HepG2 (cell line): ENCODE data around the gene NPHS1. TPM values are rescaled to one million over a fixed set of nuclear protein-coding genes. Genes with fewer than 3 reads are reported as not detected.

ENCODE experiments used
- ATAC-seq: fragments of 200-7000 bp; cut with Tn5 transposase; 3 replicates; pipeline ENCODE4 v1.9.1; 2020; ENCODE audit warnings: mild to moderate bottlenecking, moderate library complexity
- BruUV-seq: library from RNA; stranded (reverse); fragments of 400-500 nt; replicated peaks from 2 replicates; lab custom pipeline; 2021; lab: Mats Ljungman, UMichigan
- CTCF ChIA-PET: fragments of 300-600 bp; formaldehyde crosslinking; extraction: SDS; loops from one replicate; lab custom pipeline; 2021; ENCODE audit warnings: low total read pairs, inconsistent platforms, low intra/inter-chr PET ratio; lab: Yijun Ruan, JAX
- POLR2A ChIA-PET: fragments of 350-600 bp; sonication (Branson Sonifier 250); formaldehyde crosslinking; loops from one replicate; lab custom pipeline; 2020; ENCODE audit warnings: antibody characterized with exemption, inconsistent platforms; lab: Yijun Ruan, JAX
- DNase-seq: peaks from one replicate; pipeline ENCODE4 v3.0.0-alpha.2; 2015; ENCODE audit warnings: low spot score
- FAIRE-seq: peaks from 3 replicates; lab custom pipeline; 2011; peaks lifted over from hg19 to GRCh38; lab: Jason Lieb, UNC
- H2AFZ ChIP-seq: one replicate; pipeline ENCODE4 v1.6.1; 2011; ENCODE audit warnings: low read length, inconsistent platforms
- H3K27ac ChIP-seq: fragments of 300-600 bp; 3 replicates; pipeline ENCODE4 v1.8.0; 2011; ENCODE audit warnings: mixed run types, mild to moderate bottlenecking, mixed read lengths, low read length, inconsistent platforms; ENCODE audit not compliant: insufficient read depth; ENCODE audit errors: extremely low read length
- H3K27me3 ChIP-seq, 2 experiments: fragments of 200-600 bp in 1 of 2; 2 replicates in 1 of 2; 3 replicates in 1 of 2; pipeline versions ENCODE4 v1.6.0 to v1.8.0; 2011; ENCODE audit warnings: low read length in 2 of 2, mild to moderate bottlenecking in 2 of 2, moderate library complexity in 2 of 2, inconsistent platforms in 1 of 2; ENCODE audit not compliant: insufficient read depth in 2 of 2, control insufficient read depth in 1 of 2
- H3K36me3 ChIP-seq, 2 experiments: fragments of 200-600 bp in 1 of 2; replicated peaks in 1 of 2; 2 replicates in 1 of 2; 3 replicates in 1 of 2; pipeline versions ENCODE4 v1.5.1 to v1.8.0; 2011; ENCODE audit warnings: low read length in 2 of 2, inconsistent platforms in 1 of 2; ENCODE audit not compliant: insufficient read depth in 2 of 2, control insufficient read depth in 1 of 2
- H3K4me1 ChIP-seq: 2 replicates; pipeline ENCODE4 v1.5.1; 2012; ENCODE audit warnings: low read length, inconsistent platforms; ENCODE audit not compliant: insufficient read depth
- H3K4me2 ChIP-seq: 2 replicates; pipeline ENCODE4 v1.6.0; 2011; ENCODE audit warnings: low read depth, low read length, inconsistent platforms
- H3K4me3 ChIP-seq, 3 experiments: fragments of 200-600 bp in 1 of 3; sonication (generic), shearing (Covaris generic) in 1 of 3; replicated peaks in 1 of 3; 2 replicates each; pipeline ENCODE4 v1.5.1; 2011 to 2016; ENCODE audit warnings: low read length in 3 of 3, inconsistent platforms in 2 of 3, low read depth in 2 of 3, mild to moderate bottlenecking in 2 of 3, control low read depth in 1 of 3, mixed read lengths in 1 of 3; ENCODE audit not compliant: insufficient read depth in 1 of 3
- H3K79me2 ChIP-seq: one replicate; pipeline ENCODE4 v1.6.1; 2011; ENCODE audit warnings: low read length, inconsistent platforms; ENCODE audit not compliant: insufficient read depth
- H3K9ac ChIP-seq: 2 replicates; pipeline ENCODE4 v1.6.0; 2011; ENCODE audit warnings: mild to moderate bottlenecking, low read depth, low read length, inconsistent platforms; ENCODE audit not compliant: insufficient read depth
- H3K9me3 ChIP-seq: 2 replicates; pipeline ENCODE4 v1.5.1; 2012; ENCODE audit warnings: mild to moderate bottlenecking, low read length
- H4K20me1 ChIP-seq: 2 replicates; pipeline ENCODE4 v1.6.0; 2011; ENCODE audit warnings: inconsistent platforms, mild to moderate bottlenecking, low read length, moderate library complexity; ENCODE audit not compliant: insufficient read depth
- DR1 ChIP-seq: sonication (generic); formaldehyde crosslinking; IDR thresholded peaks from 2 replicates; pipeline ENCODE4 v1.8.0; 2021; ENCODE audit warnings: mild to moderate bottlenecking, missing genetic modification reagents, inconsistent platforms
- FOXJ3 ChIP-seq: sonication (generic); formaldehyde crosslinking; IDR thresholded peaks from 2 replicates; pipeline ENCODE4 v1.4.0; 2020; ENCODE audit warnings: missing genetic modification reagents, mild to moderate bottlenecking, borderline replicate concordance
- HHEX ChIP-seq: IDR thresholded peaks from 2 replicates; pipeline ENCODE4 v1.6.1; 2016; ENCODE audit warnings: control low read depth
- MYNN ChIP-seq: sonication (generic); formaldehyde crosslinking; IDR thresholded peaks from 2 replicates; pipeline ENCODE4 v1.4.0; 2020; ENCODE audit warnings: mild to moderate bottlenecking, low read depth, missing genetic modification reagents
- SALL1 ChIP-seq: sonication (generic); formaldehyde crosslinking; IDR thresholded peaks from 2 replicates; pipeline ENCODE4 v1.8.0; 2022; ENCODE audit warnings: mild to moderate bottlenecking, missing genetic modification reagents
- SPEN ChIP-seq: sonication (generic); formaldehyde crosslinking; IDR thresholded peaks from 2 replicates; pipeline ENCODE4 v1.5.1; 2020; ENCODE audit warnings: low read depth, mild to moderate bottlenecking, missing genetic modification reagents
- YY1 ChIP-seq: IDR thresholded peaks from 2 replicates; pipeline ENCODE4 v1.6.1; 2011; ENCODE audit warnings: low read length, low read depth, moderate library complexity, mild to moderate bottlenecking; ENCODE audit not compliant: insufficient read depth, insufficient replicate concordance
- ZNF761 ChIP-seq: sonication (generic); formaldehyde crosslinking; conservative IDR thresholded peaks from 2 replicates; pipeline ENCODE4 v1.4.0; 2020; ENCODE audit warnings: mild to moderate bottlenecking, missing genetic modification reagents
- ZNF773 ChIP-seq: sonication (generic); formaldehyde crosslinking; IDR thresholded peaks from 2 replicates; pipeline ENCODE4 v1.4.0; 2020; ENCODE audit warnings: missing genetic modification reagents, borderline replicate concordance
- ZSCAN25 ChIP-seq: sonication (generic); formaldehyde crosslinking; IDR thresholded peaks from 2 replicates; pipeline ENCODE4 v1.8.0; 2022; ENCODE audit warnings: mild to moderate bottlenecking, missing genetic modification reagents
- WGBS: methylation state at CpG from one replicate; pipeline ENCODE4 v1.1.6; 2017; ENCODE audit warnings: low lambda C conversion rate; 5-methylcytosine and 5-hydroxymethylcytosine counted together
- in situ Hi-C: cut with HindIII; loops from 2 replicates; pipeline ENCODE4 v1.10.0; 2017; ENCODE audit warnings: low pct_unique_long_range_greater_than_20kb; ENCODE audit not compliant: extremely low pct_ligation_motif_present
- intact Hi-C: fragments of 100-400 bp; cut with micrococcal nuclease; formaldehyde crosslinking; loops from one replicate; pipeline ENCODE4 v1.10.0; 2022; ENCODE audit not compliant: unreplicated experiment
- polyA plus RNA-seq, 8 experiments: library from polyadenylated mRNA; depleted of rRNA in 3 of 8; stranded (reverse) in 7 of 8; unstranded in 1 of 8; fragments of >200 nt; fragmentation: Illumina TruSeq in 4 of 8; extraction: Trizol in 4 of 8; gene quantifications; 2 replicates each; pipeline versions ENCODE4 v1.2.1 to v1.2.3, GENCODE V29; 2011 to 2016; ENCODE audit warnings: low read depth in 4 of 8, missing spikeins in 1 of 8, mixed read lengths in 1 of 8; ENCODE audit not compliant: insufficient read depth in 1 of 8
- total RNA-seq, 5 experiments: library from RNA; depleted of rRNA; stranded (reverse); fragments of >200 nt; fragmentation: Illumina TruSeq; extraction: Trizol; gene quantifications; 2 replicates each; pipeline ENCODE4 v1.2.3, GENCODE V29; 2016; ENCODE audit warnings: low read depth in 1 of 5
- TF ChIP-seq, protein P1 (sequence below): sonication (generic); formaldehyde crosslinking; IDR thresholded peaks from 2 replicates; pipeline ENCODE4 v1.4.0; 2020; ENCODE audit warnings: mild to moderate bottlenecking, missing genetic modification reagents, borderline replicate concordance
- TF ChIP-seq, protein P2 (sequence below), 2 experiments: fragments of 450-650 bp in 1 of 2; sonication (generic) in 1 of 2; formaldehyde crosslinking; IDR thresholded peaks; 2 replicates each; pipeline versions ENCODE4 v1.5.0 to v1.8.0; 2020 to 2022; ENCODE audit warnings: mild to moderate bottlenecking in 1 of 2, missing genetic modification reagents in 1 of 2
- TF ChIP-seq, protein P3 (sequence below): sonication (generic); formaldehyde crosslinking; IDR thresholded peaks from 2 replicates; pipeline ENCODE4 v1.4.0; 2020; ENCODE audit warnings: mild to moderate bottlenecking, missing genetic modification reagents

Gene NPHS1
- total and polyA plus RNA-seq, 2 of the 13 experiments (the other 11 are each of a cell fraction or from before 2014, with no cell fraction given): not detected

DNA sequence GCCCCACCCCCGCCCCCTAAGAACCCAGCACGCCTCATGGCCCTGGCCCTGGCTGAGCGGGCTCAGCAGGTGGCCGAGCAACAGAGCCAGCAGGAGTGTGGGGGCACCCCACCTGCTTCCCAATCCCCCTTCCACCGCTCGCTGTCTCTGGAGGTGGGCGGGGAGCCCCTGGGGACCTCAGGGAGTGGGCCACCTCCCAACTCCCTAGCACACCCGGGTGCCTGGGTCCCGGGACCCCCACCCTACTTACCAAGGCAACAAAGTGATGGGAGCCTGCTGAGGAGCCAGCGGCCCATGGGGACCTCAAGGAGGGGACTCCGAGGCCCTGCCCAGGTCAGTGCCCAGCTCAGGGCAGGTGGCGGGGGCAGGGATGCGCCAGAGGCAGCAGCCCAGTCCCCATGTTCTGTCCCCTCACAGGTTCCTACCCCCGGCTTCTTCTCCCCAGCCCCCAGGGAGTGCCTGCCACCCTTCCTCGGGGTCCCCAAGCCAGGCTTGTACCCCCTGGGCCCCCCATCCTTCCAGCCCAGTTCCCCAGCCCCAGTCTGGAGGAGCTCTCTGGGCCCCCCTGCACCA, 65.0 kb downstream of the NPHS1 start:
- Histone ChIP-seq H3K9me3 (no peaks in the 10 kb centered on the region), H3K9ac (no peak overlapping the region), H4K20me1 (no peaks in the 10 kb centered on the region), H3K4me3 (no peak overlapping the region), H3K36me3 (no peaks in the 10 kb centered on the region; a peak in 1 of 5 replicates), H3K4me2 (no peak overlapping the region), H3K79me2 (no peaks in the 10 kb centered on the region), H3K27me3 (no peaks in the 10 kb centered on the region; a peak in 1 of 5 replicates), H2AFZ (no peak overlapping the region), H3K27ac (no peak overlapping the region), H3K4me1 (peaks cover 44% of the 10 kb centered on the region)
- FAIRE-seq: no peak
- 94% methylated on average over 6 of the region's 15 CpGs for WGBS
- CTCF ChIA-PET: no interaction called here
- intact Hi-C loops: no loop called here
- no peak for ATAC-seq
- no peak for TF ChIP-seq YY1
- TF ChIP-seq SALL1 (CRISPR knock-in tag): no peak
- TF ChIP-seq, protein P1, sequence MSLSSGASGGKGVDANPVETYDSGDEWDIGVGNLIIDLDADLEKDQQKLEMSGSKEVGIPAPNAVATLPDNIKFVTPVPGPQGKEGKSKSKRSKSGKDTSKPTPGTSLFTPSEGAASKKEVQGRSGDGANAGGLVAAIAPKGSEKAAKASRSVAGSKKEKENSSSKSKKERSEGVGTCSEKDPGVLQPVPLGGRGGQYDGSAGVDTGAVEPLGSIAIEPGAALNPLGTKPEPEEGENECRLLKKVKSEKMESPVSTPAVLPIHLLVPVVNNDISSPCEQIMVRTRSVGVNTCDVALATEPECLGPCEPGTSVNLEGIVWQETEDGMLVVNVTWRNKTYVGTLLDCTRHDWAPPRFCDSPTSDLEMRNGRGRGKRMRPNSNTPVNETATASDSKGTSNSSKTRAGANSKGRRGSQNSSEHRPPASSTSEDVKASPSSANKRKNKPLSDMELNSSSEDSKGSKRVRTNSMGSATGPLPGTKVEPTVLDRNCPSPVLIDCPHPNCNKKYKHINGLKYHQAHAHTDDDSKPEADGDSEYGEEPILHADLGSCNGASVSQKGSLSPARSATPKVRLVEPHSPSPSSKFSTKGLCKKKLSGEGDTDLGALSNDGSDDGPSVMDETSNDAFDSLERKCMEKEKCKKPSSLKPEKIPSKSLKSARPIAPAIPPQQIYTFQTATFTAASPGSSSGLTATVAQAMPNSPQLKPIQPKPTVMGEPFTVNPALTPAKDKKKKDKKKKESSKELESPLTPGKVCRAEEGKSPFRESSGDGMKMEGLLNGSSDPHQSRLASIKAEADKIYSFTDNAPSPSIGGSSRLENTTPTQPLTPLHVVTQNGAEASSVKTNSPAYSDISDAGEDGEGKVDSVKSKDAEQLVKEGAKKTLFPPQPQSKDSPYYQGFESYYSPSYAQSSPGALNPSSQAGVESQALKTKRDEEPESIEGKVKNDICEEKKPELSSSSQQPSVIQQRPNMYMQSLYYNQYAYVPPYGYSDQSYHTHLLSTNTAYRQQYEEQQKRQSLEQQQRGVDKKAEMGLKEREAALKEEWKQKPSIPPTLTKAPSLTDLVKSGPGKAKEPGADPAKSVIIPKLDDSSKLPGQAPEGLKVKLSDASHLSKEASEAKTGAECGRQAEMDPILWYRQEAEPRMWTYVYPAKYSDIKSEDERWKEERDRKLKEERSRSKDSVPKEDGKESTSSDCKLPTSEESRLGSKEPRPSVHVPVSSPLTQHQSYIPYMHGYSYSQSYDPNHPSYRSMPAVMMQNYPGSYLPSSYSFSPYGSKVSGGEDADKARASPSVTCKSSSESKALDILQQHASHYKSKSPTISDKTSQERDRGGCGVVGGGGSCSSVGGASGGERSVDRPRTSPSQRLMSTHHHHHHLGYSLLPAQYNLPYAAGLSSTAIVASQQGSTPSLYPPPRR: no peak
- no peak for TF ChIP-seq ZSCAN25 (CRISPR knock-in tag)
- TF ChIP-seq FOXJ3: no peak
- TF ChIP-seq MYNN (CRISPR knock-in tag): no peak
- TF ChIP-seq, protein P2, sequence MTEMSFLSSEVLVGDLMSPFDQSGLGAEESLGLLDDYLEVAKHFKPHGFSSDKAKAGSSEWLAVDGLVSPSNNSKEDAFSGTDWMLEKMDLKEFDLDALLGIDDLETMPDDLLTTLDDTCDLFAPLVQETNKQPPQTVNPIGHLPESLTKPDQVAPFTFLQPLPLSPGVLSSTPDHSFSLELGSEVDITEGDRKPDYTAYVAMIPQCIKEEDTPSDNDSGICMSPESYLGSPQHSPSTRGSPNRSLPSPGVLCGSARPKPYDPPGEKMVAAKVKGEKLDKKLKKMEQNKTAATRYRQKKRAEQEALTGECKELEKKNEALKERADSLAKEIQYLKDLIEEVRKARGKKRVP (CRISPR knock-in tag; IDR thresholded peaks at IDR 0.05): no peak
- TF ChIP-seq HHEX (CRISPR knock-in tag): no peak
- no peak for TF ChIP-seq DR1
- TF ChIP-seq, protein P3, sequence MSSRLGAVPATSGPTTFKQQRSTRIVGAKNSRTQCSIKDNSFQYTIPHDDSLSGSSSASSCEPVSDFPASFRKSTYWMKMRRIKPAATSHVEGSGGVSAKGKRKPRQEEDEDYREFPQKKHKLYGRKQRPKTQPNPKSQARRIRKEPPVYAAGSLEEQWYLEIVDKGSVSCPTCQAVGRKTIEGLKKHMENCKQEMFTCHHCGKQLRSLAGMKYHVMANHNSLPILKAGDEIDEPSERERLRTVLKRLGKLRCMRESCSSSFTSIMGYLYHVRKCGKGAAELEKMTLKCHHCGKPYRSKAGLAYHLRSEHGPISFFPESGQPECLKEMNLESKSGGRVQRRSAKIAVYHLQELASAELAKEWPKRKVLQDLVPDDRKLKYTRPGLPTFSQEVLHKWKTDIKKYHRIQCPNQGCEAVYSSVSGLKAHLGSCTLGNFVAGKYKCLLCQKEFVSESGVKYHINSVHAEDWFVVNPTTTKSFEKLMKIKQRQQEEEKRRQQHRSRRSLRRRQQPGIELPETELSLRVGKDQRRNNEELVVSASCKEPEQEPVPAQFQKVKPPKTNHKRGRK (CRISPR knock-in tag): no peak
- TF ChIP-seq ZNF761 (CRISPR knock-in tag): no peak
- TF ChIP-seq ZNF773 (CRISPR knock-in tag): no peak
- no peak for TF ChIP-seq SPEN (CRISPR knock-in tag)
- DNase-seq: no peak
- POLR2A ChIA-PET: interaction anchor here (1.5 kb wide), 1 partner anchor 47 kb away, joined by 4 read pairs; no protein-coding TSS in a partner anchor
- in situ Hi-C loops: no loop called here
- BruUV-seq: no TSS peak
